HG02610 (cell line): ENCODE measurements around the gene NCAM1.
"Not testable (repeated sequence)": the region's sequence is repeated elsewhere in the genome, so short reads cannot be mapped to it uniquely, and the experiment has no call there.

Experiments used
- ATAC-seq: cut with Tn5 transposase; IDR thresholded peaks from one replicate; pipeline ENCODE4 v1.9.1; 2021; ENCODE audit warnings: mild to moderate bottlenecking, moderate library complexity; ENCODE audit not compliant: unreplicated experiment

NCAM1 gene

GRCh38 chr11:113018913-113019312 is 57.7 kb downstream of the NCAM1 start:
- ATAC-seq: no peak

DNA sequence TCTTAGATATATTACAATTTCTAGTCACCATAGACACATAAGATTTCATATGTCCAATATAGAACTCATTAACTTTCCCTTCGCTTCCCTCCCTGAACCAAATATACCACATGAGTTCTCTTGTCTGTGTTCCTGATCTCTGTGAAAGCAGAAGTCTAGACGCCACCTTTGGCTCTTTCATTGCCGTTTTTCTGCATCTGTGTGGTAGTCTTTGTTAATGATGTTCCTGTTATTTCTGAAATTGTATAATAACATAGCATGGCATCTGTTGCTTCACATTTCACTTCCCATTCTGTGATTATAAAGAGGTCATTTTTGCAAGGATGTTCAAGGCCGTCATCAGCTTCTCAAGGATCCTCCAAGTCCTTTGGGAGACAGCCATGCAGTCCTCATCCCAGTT is 58.5 kb downstream of the NCAM1 start:
- no peak for ATAC-seq

DNA sequence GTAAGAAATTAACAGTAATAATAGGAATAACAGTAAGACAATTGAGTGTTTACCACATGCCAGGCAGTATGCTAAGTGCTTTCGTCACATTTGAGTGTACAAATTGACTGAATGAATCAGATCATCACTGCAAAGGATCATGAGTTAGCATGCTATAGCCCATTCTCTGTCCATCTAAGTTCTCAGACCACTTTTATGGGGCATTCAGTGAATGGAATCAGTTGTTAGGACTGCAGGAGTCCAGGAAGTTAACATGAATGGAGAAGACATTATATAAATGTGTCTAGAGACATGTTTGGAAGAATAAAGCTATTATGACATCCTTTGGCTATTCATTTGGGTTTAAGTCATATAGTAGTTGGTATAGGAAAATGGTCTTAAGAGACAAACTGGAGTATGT is 59.9 kb downstream of the NCAM1 start:
- ATAC-seq: no peak

GRCh38 chr11:113022262-113022661 is 61.0 kb downstream of the NCAM1 start:
- no peak for ATAC-seq

- no peak for ATAC-seq
Measured at GRCh38 chr11:113023228-113023627, 62.0 kb downstream of the NCAM1 start.

DNA sequence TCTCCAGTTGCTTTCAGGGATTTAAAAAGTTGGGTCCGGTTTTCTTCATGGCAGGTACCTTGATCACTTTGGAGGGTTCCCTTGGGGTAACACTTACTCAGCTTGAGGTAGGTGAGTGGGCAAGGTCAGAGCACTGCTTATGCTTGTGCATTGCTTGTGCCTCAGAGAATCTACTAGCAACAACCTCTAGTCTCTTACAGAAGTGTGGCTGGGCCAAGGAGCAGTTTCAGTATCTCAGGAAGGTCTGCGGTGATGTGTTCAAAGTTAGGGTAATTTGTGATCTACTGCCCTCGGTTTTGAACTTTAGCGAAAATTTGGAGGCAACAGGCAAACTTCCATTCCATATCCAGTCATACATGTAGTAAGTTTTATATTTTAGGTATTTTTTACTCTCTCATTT is 62.8 kb downstream of the NCAM1 start:
- ATAC-seq: no peak

DNA sequence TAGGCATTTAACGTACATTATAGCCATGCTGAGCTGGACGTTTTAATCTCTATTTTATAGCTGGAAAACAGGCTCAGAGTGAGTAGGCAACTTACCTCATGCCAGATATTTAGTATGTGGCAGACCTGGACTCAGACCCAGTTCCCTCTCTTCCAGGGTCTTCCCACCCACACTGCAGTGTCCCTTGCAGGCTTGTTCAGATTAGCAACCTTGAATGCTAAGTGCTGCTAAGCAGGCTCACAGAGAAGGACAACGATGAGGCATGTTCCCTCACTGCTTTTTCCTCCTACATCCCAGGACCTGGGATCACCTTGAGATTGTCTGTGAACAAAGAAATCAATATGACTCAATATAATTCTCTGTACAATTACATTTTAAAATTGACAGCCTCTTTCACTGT is 65.6 kb downstream of the NCAM1 start:
- no peak for ATAC-seq

- ATAC-seq: no peak
Measured at GRCh38 chr11:113034576-113034975, 73.4 kb downstream of the NCAM1 start.

DNA sequence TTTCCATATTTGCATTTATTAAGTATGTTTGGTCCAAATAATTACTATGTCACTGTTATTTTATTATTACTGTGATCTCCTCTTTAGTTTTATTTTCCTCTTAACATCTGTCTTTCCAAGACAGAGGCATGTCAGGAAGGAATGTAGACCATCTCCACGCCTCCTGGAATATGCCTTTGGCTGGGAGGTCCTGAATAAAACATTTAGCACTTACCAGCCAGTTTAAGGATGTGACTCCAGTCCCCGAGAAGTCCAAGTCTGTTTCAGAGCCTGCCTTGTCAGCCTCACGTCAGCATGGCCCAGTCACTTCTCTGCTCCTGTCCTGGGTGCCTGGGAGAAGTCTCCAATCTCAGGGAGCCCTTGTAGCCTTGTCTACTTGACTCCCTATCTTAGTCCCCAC is 74.5 kb downstream of the NCAM1 start:
- no peak for ATAC-seq

GRCh38 chr11:113043698-113044097 is 82.5 kb downstream of the NCAM1 start:
- no peak for ATAC-seq

DNA sequence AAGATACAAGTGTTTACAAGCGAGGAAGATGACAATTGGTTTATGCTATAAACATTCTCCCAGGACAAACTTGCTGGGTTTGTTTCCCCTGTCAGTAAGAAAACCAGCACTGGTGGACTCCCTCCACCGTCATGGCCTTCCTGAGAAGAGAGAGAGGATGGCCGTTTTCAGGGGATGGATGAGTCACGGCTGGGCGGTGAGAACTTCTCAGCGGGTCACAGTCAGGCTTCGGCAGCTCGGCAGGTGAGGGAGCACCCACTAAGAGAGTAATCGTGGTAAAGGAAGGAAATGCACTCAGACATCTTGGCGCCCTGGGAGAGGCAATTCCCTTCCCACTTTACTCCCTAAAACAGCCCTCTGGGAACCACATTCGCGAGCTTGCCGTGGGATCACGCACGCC is 83.9 kb downstream of the NCAM1 start:
- no peak for ATAC-seq

- ATAC-seq: no peak
Measured at GRCh38 chr11:113046866-113047265, 85.6 kb downstream of the NCAM1 start.

- ATAC-seq: no peak
Measured at GRCh38 chr11:113048820-113049768, 87.9 kb downstream of the NCAM1 start.

- ATAC-seq: not testable (repeated sequence)
Measured at GRCh38 chr11:113053042-113053441, 91.8 kb downstream of the NCAM1 start.

- ATAC-seq: no peak
Measured at GRCh38 chr11:113057038-113057437, 95.8 kb downstream of the NCAM1 start.

DNA sequence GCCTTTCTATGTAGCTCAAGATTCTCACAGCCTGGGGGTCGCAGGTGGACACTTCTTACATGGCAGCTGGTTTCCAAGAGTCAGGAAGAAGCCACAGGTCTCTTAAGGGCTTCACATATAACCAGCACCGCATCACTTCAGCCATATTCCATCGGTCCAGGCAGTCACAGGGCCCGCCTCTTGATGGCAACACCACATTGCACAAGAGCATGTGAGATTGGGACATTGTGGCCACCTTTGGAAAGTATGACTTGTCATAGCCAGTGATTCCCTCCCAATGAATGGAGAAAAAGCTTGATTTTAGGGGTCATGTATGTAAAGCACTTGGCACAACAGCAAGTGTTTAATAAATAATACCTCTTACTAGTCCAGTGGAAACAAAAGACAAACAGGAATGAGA is 98.3 kb downstream of the NCAM1 start:
- ATAC-seq: no peak

DNA sequence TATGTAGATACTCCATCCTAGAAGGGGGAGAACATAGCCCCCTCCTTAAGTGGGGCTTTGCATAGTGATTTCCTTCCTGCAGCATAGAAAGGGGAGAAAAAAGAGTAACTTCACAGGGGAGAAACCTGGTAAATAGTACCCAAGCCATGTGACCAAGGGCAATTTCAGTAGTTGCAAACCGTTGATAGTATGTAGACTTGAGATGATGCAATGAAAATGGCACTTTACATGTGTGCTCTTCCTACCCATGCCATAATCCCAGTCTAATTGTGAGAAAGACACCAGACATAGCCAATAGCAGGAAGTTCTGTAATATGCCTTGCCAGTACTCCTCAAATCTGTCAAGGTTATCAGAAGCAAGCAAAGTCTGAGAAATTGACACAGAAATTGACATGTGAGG is 104.1 kb downstream of the NCAM1 start:
- ATAC-seq: no peak

DNA sequence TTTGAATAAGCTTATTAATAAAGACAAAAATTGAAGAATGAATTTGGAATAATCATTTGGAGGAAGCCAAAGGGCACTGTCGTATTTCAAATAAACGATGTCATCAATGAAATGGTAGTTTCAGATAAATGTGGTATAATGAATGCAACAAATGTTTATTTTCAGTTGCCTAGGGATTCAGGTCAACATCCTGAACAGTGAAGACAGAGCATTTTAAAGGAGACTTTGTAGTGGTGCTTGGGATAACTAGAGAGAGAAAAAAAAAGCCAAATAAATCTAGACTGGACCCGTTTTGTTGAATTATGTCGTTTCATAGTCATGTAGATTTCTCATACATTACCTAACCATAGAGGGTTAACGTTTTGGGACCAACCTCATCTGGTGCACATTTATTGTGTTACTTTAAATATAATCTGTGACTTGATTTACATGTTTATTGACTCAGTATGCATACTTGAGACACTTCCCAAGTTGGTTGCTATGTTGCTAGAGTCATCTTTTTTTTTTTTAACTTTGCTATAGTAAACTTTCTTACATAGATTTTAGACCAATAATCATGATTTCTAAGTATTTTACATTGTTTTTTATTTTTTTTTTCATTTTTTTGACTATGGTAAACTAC is 111.1 kb downstream of the NCAM1 start:
- no peak for ATAC-seq

DNA sequence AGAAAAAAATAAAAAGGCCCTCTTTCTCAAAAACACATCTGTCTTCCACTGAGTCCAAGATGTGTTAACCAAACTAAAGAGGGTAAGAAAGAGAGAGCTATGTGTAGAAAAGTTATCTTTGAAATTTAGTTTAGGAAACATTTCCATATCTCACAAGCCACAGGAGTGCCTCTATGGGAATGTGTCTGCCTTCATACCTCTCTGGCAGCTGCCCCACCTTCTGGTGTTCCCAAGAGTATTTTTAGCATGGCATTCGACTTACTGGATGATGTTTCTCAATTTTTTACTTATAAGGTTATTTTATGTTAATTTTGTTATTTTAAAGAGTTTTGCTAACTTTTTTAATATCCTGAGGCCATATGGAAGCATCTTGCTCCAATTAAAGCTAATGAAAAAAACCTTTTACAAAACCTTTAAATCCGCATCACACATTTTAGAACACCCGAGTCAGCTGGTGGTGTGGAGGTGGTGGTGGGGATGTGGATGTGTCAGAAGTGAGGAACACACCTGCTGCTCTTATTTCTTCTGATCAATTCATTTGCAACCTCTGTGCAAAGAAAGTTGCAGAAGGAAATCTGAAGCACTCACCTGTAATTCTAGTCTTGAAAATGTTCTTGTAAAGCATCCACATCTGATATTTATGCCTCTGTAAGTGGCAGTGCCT is 112.2 kb downstream of the NCAM1 start:
- ATAC-seq: no peak

DNA sequence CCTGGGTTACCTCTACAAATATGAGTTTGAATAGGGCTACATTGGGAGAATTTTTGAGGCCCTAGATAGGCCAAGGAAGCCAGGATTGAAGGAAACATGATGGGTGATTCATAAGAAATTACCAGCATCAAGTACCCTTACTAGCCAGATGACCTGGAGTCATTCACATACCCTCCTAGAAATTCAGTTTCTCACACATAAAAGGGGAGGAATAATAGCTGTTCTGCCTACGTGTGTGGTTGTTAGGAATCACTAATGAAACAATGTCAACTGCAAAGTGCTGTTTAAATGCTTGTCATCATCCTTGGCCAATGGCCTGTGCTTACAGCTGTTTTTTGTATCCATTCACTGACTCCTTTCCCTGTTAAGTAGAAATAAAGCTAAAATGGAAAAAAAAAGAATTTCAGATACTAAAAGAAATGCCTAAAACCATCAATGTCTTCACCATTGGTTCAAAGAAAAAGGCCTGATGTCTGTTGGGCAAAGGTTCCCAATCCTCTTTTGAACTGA is 114.4 kb downstream of the NCAM1 start:
- no peak for ATAC-seq

DNA sequence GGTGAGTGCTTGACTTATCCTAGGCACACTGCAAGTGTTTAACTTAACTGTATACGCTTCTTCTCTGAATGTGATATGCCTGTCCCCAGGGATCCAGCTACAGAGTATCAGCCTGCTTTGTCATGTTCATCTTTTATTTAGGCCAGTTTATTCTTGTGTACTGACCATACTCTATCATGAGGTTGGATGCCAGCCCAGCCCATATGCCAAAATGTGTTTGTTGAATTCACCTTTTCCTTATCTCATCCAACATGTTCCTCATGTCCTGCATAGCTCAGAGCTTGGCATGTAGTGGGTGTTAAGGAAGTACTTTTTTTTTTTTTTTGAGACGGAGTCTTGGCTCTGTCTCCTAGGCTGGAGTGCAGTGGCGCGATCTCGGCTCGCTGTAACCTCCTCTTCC is 116.2 kb downstream of the NCAM1 start:
- ATAC-seq: no peak
